CD4-positive, alpha-beta memory T cell (primary cell): ENCODE data around the gene HIRIP3. TPM values are rescaled to one million over a fixed set of nuclear protein-coding genes. Genes with fewer than 3 reads are reported as not detected.

Source experiments
- CTCF ChIA-PET: fragments of 350-600 bp; sonication (Branson Sonifier 250); formaldehyde crosslinking; loops from one replicate; lab custom pipeline; 2021; ENCODE audit warnings: inconsistent platforms; ENCODE audit not compliant: partially characterized antibody; lab: Charles Lee
- POLR2A ChIA-PET: fragments of 350-600 bp; sonication (Branson Sonifier 250); formaldehyde crosslinking; loops from one replicate; lab custom pipeline; 2021; ENCODE audit not compliant: partially characterized antibody; lab: Charles Lee
- DNase-seq, 5 donors: peaks; one replicate each; pipeline versions ENCODE4 v3.0.0 to v3.0.0-alpha.2; 2020 to 2022; ENCODE audit warnings: mixed read lengths in 1 of 5
- H3K27ac ChIP-seq: one replicate; pipeline ENCODE4 v1.7.0; 2013; ENCODE audit warnings: low read depth, low read length
- H3K27me3 ChIP-seq: 2 replicates; pipeline ENCODE4 v1.7.0; 2013; ENCODE audit warnings: mild to moderate bottlenecking, low read length, moderate library complexity; ENCODE audit not compliant: insufficient read depth
- H3K36me3 ChIP-seq: 2 replicates; pipeline ENCODE4 v1.7.0; 2013; ENCODE audit warnings: mild to moderate bottlenecking, low read length, moderate library complexity; ENCODE audit not compliant: insufficient read depth
- H3K4me1 ChIP-seq: 2 replicates; pipeline ENCODE4 v1.7.0; 2013; ENCODE audit warnings: mild to moderate bottlenecking, low read length, moderate library complexity; ENCODE audit not compliant: insufficient read depth
- H3K4me3 ChIP-seq, 2 donors: one replicate each; pipeline ENCODE4 v1.7.0; 2013; ENCODE audit warnings: low read length in 2 of 2, mild to moderate bottlenecking in 1 of 2
- H3K9me3 ChIP-seq, 2 donors: one replicate each; pipeline ENCODE4 v1.7.0; 2013; ENCODE audit warnings: low read length in 2 of 2, control low read depth in 1 of 2; ENCODE audit not compliant: control insufficient read depth in 1 of 2
- H3K27ac Mint-ChIP-seq, 7 donors: one replicate each; pipeline ENCODE4 v1.8.0; 2020 to 2021; ENCODE audit warnings: mixed read lengths in 7 of 7, mild to moderate bottlenecking in 6 of 7, inconsistent platforms in 3 of 7, moderate library complexity in 3 of 7
- H3K27me3 Mint-ChIP-seq, 2 donors: one replicate each; pipeline ENCODE4 v1.8.0; 2020 to 2021; ENCODE audit warnings: mixed read lengths in 2 of 2
- H3K36me3 Mint-ChIP-seq, 2 donors: one replicate each; pipeline ENCODE4 v1.8.0; 2020 to 2021; ENCODE audit warnings: mixed read lengths in 2 of 2, inconsistent platforms in 1 of 2, mild to moderate bottlenecking in 1 of 2
- H3K4me1 Mint-ChIP-seq, 4 donors: one replicate each; pipeline ENCODE4 v1.8.0; 2020 to 2021; ENCODE audit warnings: mixed read lengths in 4 of 4, mild to moderate bottlenecking in 1 of 4
- H3K4me3 Mint-ChIP-seq, 8 donors: one replicate each; pipeline ENCODE4 v1.8.0; 2020 to 2021; ENCODE audit warnings: mixed read lengths in 8 of 8, mild to moderate bottlenecking in 7 of 8, moderate library complexity in 6 of 8, inconsistent platforms in 3 of 8
- H3K9me3 Mint-ChIP-seq, 8 donors: one replicate each; pipeline ENCODE4 v1.8.0; 2020 to 2021; ENCODE audit warnings: mixed read lengths in 8 of 8, mild to moderate bottlenecking in 5 of 8, inconsistent platforms in 3 of 8, moderate library complexity in 1 of 8
- intact Hi-C: fragments of 100-400 bp; cut with micrococcal nuclease; formaldehyde crosslinking; loops from one replicate; pipeline ENCODE4 v1.15.1; 2023
- polyA plus RNA-seq, 2 donors: library from polyadenylated mRNA; unstranded; fragments of 300-500 nt; fragmentation: Illumina TruSeq; gene quantifications; one replicate each; pipeline ENCODE4 v1.2.3, GENCODE V29; 2021
- total RNA-seq, 2 experiments: library from RNA; stranded (reverse); gene quantifications; one replicate each; pipeline ENCODE4 v1.2.3, GENCODE V29; 2021

HIRIP3 gene
- total and polyA plus RNA-seq, 4 experiments from 2014 or later: 19.2 to 26.0 (median 20.5) TPM

GRCh38 chr16:29947897-29948296 lies 47.5 kb downstream of the HIRIP3 start:
- Mint-ChIP-seq H3K27me3 (peaks cover 0 to 1% of the 10 kb centered on the region in 2 donors), H3K27ac (no peak overlapping the region), H3K4me3 (no peak overlapping the region), H3K9me3 (peaks cover 0 to 7% (median 2%) of the 10 kb centered on the region in 8 donors), H3K4me1 (peaks cover 0 to 1% (median 0%) of the 10 kb centered on the region in 4 donors), H3K36me3 (no peaks in the 10 kb centered on the region)
- POLR2A ChIA-PET: interaction anchor here (0.6 kb wide), 1 partner anchor 23 kb away, joined by 3 read pairs; no protein-coding TSS in a partner anchor
- H3K4me1 ChIP-seq: no peaks in the 10 kb centered on the region
- no peak overlapping the region for H3K4me3 ChIP-seq
- no peaks in the 10 kb centered on the region for H3K9me3 ChIP-seq
- CTCF ChIA-PET: interaction anchor here (0.9 kb wide), 1 partner anchor 25 kb away, joined by 3 read pairs; no protein-coding TSS in a partner anchor
- no peak for DNase-seq
- H3K27ac ChIP-seq: no peak overlapping the region
- H3K27me3 ChIP-seq: no peaks in the 10 kb centered on the region
- intact Hi-C loops: no loop called here
- no peaks in the 10 kb centered on the region for H3K36me3 ChIP-seq

- Mint-ChIP-seq H3K27me3 (peaks cover 0 to 4% of the 10 kb centered on the region in 2 donors), H3K9me3 (peaks cover 0 to 3% (median 0%) of the 10 kb centered on the region in 8 donors), H3K27ac (no peak overlapping the region), H3K36me3 (no peaks in the 10 kb centered on the region), H3K4me3 (no peak overlapping the region), H3K4me1 (peaks cover 0 to 1% (median 0%) of the 10 kb centered on the region in 4 donors)
- DNase-seq: no peak
- Histone ChIP-seq H3K4me1 (no peaks in the 10 kb centered on the region), H3K27me3 (no peaks in the 10 kb centered on the region), H3K9me3 (no peaks in the 10 kb centered on the region), H3K36me3 (no peaks in the 10 kb centered on the region), H3K27ac (no peak overlapping the region), H3K4me3 (no peak overlapping the region)
- ChIA-PET CTCF (interaction anchor here (0.6 to 1.2 kb wide), 3 partner anchors 16 to 95 kb away, joined by 3 read pairs; partner anchors contain the start of gene TLCD3B), POLR2A (no interaction called here)
- intact Hi-C loops: no loop called here
Observed at GRCh38 chr16:29943846-29944799, 51.3 kb downstream of the HIRIP3 start.

Other genes with a start within 250 kb of the HIRIP3 start
- gene C16orf54, start 249.6 kb downstream of the HIRIP3 start, total RNA-seq: 100 to 1,000 TPM; 139 to 143 TPM
- gene C16orf54, start 249.6 kb downstream of the HIRIP3 start, polyA plus RNA-seq: 10 to 100 TPM; 11.8 to 56.8 TPM
- not detected for gene ZG16, start 217.4 kb downstream of the HIRIP3 start, total RNA-seq
- not detected for gene ZG16, start 217.4 kb downstream of the HIRIP3 start, polyA plus RNA-seq
- 10 to 100 TPM; 89.4 to 98.6 TPM for gene KIF22, start 204.9 kb downstream of the HIRIP3 start, total RNA-seq
- 10 to 100 TPM; 35.7 to 54.2 TPM for gene KIF22, start 204.9 kb downstream of the HIRIP3 start, polyA plus RNA-seq
- 100 to 1,000 TPM; 258 to 264 TPM for gene MAZ, start 189.1 kb downstream of the HIRIP3 start, total RNA-seq
- 10 to 100 TPM; 40.3 to 69.1 TPM for gene MAZ, start 189.1 kb downstream of the HIRIP3 start, polyA plus RNA-seq
- 1 to 10 TPM; 6.3 to 6.9 TPM for gene PRRT2, start 183.4 kb downstream of the HIRIP3 start, total RNA-seq
- gene PRRT2, start 183.4 kb downstream of the HIRIP3 start, polyA plus RNA-seq: under 1 TPM; 0.20 to 0.37 TPM
- gene PAGR1, start 179.5 kb downstream of the HIRIP3 start, total RNA-seq: 10 to 100 TPM; 43.7 to 44.9 TPM
- 10 to 100 TPM; 46.0 to 51.1 TPM for gene PAGR1, start 179.5 kb downstream of the HIRIP3 start, polyA plus RNA-seq
- gene MVP, start 175.2 kb downstream of the HIRIP3 start, total RNA-seq: 100 to 1,000 TPM; 145 to 146 TPM
- 100 to 1,000 TPM; 172 to 187 TPM for gene MVP, start 175.2 kb downstream of the HIRIP3 start, polyA plus RNA-seq
- gene CDIPT, start 132.4 kb downstream of the HIRIP3 start, total RNA-seq: 10 to 100 TPM; 76.2 to 79.8 TPM
- 100 to 1,000 TPM in 1 of 2 donors, 10 to 100 TPM in 1; 87.2 to 123 TPM for gene CDIPT, start 132.4 kb downstream of the HIRIP3 start, polyA plus RNA-seq
- under 1 TPM in 1 of 2 experiments, not detected in 1; 0.70 TPM for gene SEZ6L2, start 96.1 kb downstream of the HIRIP3 start, total RNA-seq
- gene SEZ6L2, start 96.1 kb downstream of the HIRIP3 start, polyA plus RNA-seq: not detected
- gene ASPHD1, start 95.1 kb downstream of the HIRIP3 start, total RNA-seq: not detected
- not detected for gene ASPHD1, start 95.1 kb downstream of the HIRIP3 start, polyA plus RNA-seq
- gene KCTD13, start 69.4 kb downstream of the HIRIP3 start, total RNA-seq: 10 to 100 TPM; 85.7 to 87.3 TPM
- gene KCTD13, start 69.4 kb downstream of the HIRIP3 start, polyA plus RNA-seq: 10 to 100 TPM in 1 of 2 donors, 1 to 10 TPM in 1; 6.0 to 16.3 TPM
- gene TMEM219, start 33.5 kb downstream of the HIRIP3 start, total RNA-seq: 100 to 1,000 TPM in 1 of 2 experiments, 10 to 100 TPM in 1; 80.8 to 103 TPM
- 100 to 1,000 TPM; 209 to 250 TPM for gene TMEM219, start 33.5 kb downstream of the HIRIP3 start, polyA plus RNA-seq
- 10 to 100 TPM; 53.8 to 56.0 TPM for gene TAOK2, start 21.7 kb downstream of the HIRIP3 start, total RNA-seq
- 1 to 10 TPM; 1.7 to 8.2 TPM for gene TAOK2, start 21.7 kb downstream of the HIRIP3 start, polyA plus RNA-seq
- 100 to 1,000 TPM; 124 to 126 TPM for gene INO80E, start 624 bp upstream of the HIRIP3 start, total RNA-seq
- 1 to 10 TPM; 6.7 to 7.3 TPM for gene INO80E, start 624 bp upstream of the HIRIP3 start, polyA plus RNA-seq
- gene DOC2A, start 15.4 kb upstream of the HIRIP3 start, total RNA-seq: under 1 TPM in 1 of 2 experiments, not detected in 1; 0.80 TPM
- not detected for gene DOC2A, start 15.4 kb upstream of the HIRIP3 start, polyA plus RNA-seq
- not detected for gene C16orf92, start 27.6 kb upstream of the HIRIP3 start, total RNA-seq
- gene C16orf92, start 27.6 kb upstream of the HIRIP3 start, polyA plus RNA-seq: not detected
- not detected for gene TLCD3B, start 35.7 kb upstream of the HIRIP3 start, total RNA-seq
- not detected for gene TLCD3B, start 35.7 kb upstream of the HIRIP3 start, polyA plus RNA-seq
- gene ALDOA, start 70.1 kb upstream of the HIRIP3 start, total RNA-seq: 100 to 1,000 TPM; 558 to 563 TPM
- gene ALDOA, start 70.1 kb upstream of the HIRIP3 start, polyA plus RNA-seq: 1,000 to 10,000 TPM; 1,058 to 1,115 TPM
- gene PPP4C, start 80.4 kb upstream of the HIRIP3 start, total RNA-seq: 10 to 100 TPM; 75.8 to 86.3 TPM
- gene PPP4C, start 80.4 kb upstream of the HIRIP3 start, polyA plus RNA-seq: 100 to 1,000 TPM; 167 to 276 TPM
- 1 to 10 TPM; 1.3 to 1.4 TPM for gene TBX6, start 96.3 kb upstream of the HIRIP3 start, total RNA-seq
- under 1 TPM in 1 of 2 donors, not detected in 1; 0.36 TPM for gene TBX6, start 96.3 kb upstream of the HIRIP3 start, polyA plus RNA-seq
- gene YPEL3, start 100.6 kb upstream of the HIRIP3 start, total RNA-seq: 100 to 1,000 TPM; 263 to 266 TPM
- 100 to 1,000 TPM; 172 to 331 TPM for gene YPEL3, start 100.6 kb upstream of the HIRIP3 start, polyA plus RNA-seq
- 10 to 100 TPM; 31.5 to 37.2 TPM for gene GDPD3, start 117.9 kb upstream of the HIRIP3 start, total RNA-seq
- under 1 TPM in 1 of 2 donors, not detected in 1; 0.25 TPM for gene GDPD3, start 117.9 kb upstream of the HIRIP3 start, polyA plus RNA-seq
- gene MAPK3, start 127.6 kb upstream of the HIRIP3 start, total RNA-seq: 10 to 100 TPM; 87.4 to 90.4 TPM
- gene MAPK3, start 127.6 kb upstream of the HIRIP3 start, polyA plus RNA-seq: 10 to 100 TPM in 1 of 2 donors, 1 to 10 TPM in 1; 9.9 to 10.6 TPM
- gene CORO1A, start 188.0 kb upstream of the HIRIP3 start, total RNA-seq: 100 to 1,000 TPM; 745 to 769 TPM
- 1,000 to 10,000 TPM; 1,217 to 1,230 TPM for gene CORO1A, start 188.0 kb upstream of the HIRIP3 start, polyA plus RNA-seq
- gene BOLA2B, start 198.0 kb upstream of the HIRIP3 start, total RNA-seq: 10 to 100 TPM; 62.1 to 79.0 TPM
- 100 to 1,000 TPM; 144 to 169 TPM for gene BOLA2B, start 198.0 kb upstream of the HIRIP3 start, polyA plus RNA-seq
- 10 to 100 TPM; 57.5 to 65.6 TPM for gene SLX1A, start 198.3 kb upstream of the HIRIP3 start, total RNA-seq
- 10 to 100 TPM; 44.5 to 60.7 TPM for gene SLX1A, start 198.3 kb upstream of the HIRIP3 start, polyA plus RNA-seq
- gene SULT1A3, start 203.6 kb upstream of the HIRIP3 start, total RNA-seq: 10 to 100 TPM; 42.5 to 46.2 TPM
- 1 to 10 TPM; 1.2 to 3.9 TPM for gene SULT1A3, start 203.6 kb upstream of the HIRIP3 start, polyA plus RNA-seq